ACC112 (cell line): ENCODE measurements around the gene ASCC1.

Experiments used
- H2AFZ ChIP-seq: fragments of 200-600 bp; sonication (generic); one replicate; pipeline ENCODE4 v1.6.0; 2017; ENCODE audit warnings: antibody characterized with exemption, low read length; ENCODE audit not compliant: unreplicated experiment
- H3K27ac ChIP-seq: fragments of 200-600 bp; sonication (generic); 2 replicates; pipeline ENCODE4 v1.5.1; 2014; ENCODE audit warnings: low read depth, mild to moderate bottlenecking, antibody characterized with exemption, low read length, moderate library complexity
- H3K27me3 ChIP-seq: fragments of 200-600 bp; sonication (generic); 2 replicates; pipeline ENCODE4 v1.6.1; 2014; ENCODE audit warnings: mild to moderate bottlenecking, antibody characterized with exemption, low read length, moderate library complexity, mixed read lengths; ENCODE audit not compliant: insufficient read depth
- H3K36me3 ChIP-seq: fragments of 200-600 bp; sonication (generic); 2 replicates; pipeline ENCODE4 v1.6.1; 2016; ENCODE audit warnings: mild to moderate bottlenecking, antibody characterized with exemption, low read length, moderate library complexity, mixed read lengths; ENCODE audit not compliant: insufficient read depth
- H3K4me1 ChIP-seq: fragments of 200-600 bp; sonication (generic); one replicate; pipeline ENCODE4 v1.6.1; 2016; ENCODE audit warnings: low read length, mixed read lengths; ENCODE audit not compliant: insufficient read depth, unreplicated experiment, control insufficient read depth
- H3K4me3 ChIP-seq: fragments of 200-600 bp; sonication (generic); 2 replicates; pipeline ENCODE4 v1.5.1; 2014; ENCODE audit warnings: mild to moderate bottlenecking, low read depth, low read length
- H3K79me2 ChIP-seq: fragments of 200-600 bp; sonication (generic); one replicate; pipeline ENCODE4 v1.6.0; 2016; ENCODE audit warnings: low read length; ENCODE audit not compliant: control insufficient read depth, unreplicated experiment, insufficient read depth

The ASCC1 gene

GRCh38 chr10:72245949-72246525 is 30.0 kb upstream of the ASCC1 start:
- Histone ChIP-seq H3K4me1 (peaks cover 64% of the 10 kb centered on the region), H3K27me3 (no peaks in the 10 kb centered on the region), H3K27ac (peak overlapping the region; percentile 45), H3K79me2 (no peaks in the 10 kb centered on the region), H3K36me3 (no peaks in the 10 kb centered on the region), H2AFZ (no peak overlapping the region), H3K4me3 (no peak overlapping the region)

- H2AFZ ChIP-seq = peak overlapping the region; percentile 89
- H3K27ac ChIP-seq = peak overlapping the region; percentile 96
- H3K4me3 ChIP-seq = peak overlapping the region; percentile 36; the same call in 1 of the 2 replicates
- H3K36me3 ChIP-seq = no peaks in the 10 kb centered on the region
- peaks cover 58% of the 10 kb centered on the region for H3K4me1 ChIP-seq
- no peaks in the 10 kb centered on the region for H3K79me2 ChIP-seq
- no peaks in the 10 kb centered on the region for H3K27me3 ChIP-seq
Measured at GRCh38 chr10:72244573-72245038, 28.5 kb upstream of the ASCC1 start.

GRCh38 chr10:72243822-72244437 is 27.9 kb upstream of the ASCC1 start:
- Histone ChIP-seq H3K27ac (peak overlapping the region; percentile 96), H3K4me1 (peaks cover 54% of the 10 kb centered on the region), H3K36me3 (no peaks in the 10 kb centered on the region), H2AFZ (peak overlapping the region; percentile 89), H3K79me2 (no peaks in the 10 kb centered on the region), H3K4me3 (peak overlapping the region; percentile 36; the same call in 1 of the 2 replicates), H3K27me3 (no peaks in the 10 kb centered on the region)

- Histone ChIP-seq H3K79me2 (no peaks in the 10 kb centered on the region), H2AFZ (no peak overlapping the region), H3K4me1 (peaks cover 41% of the 10 kb centered on the region), H3K27ac (peak overlapping the region; percentile 96), H3K4me3 (no peak overlapping the region), H3K36me3 (no peaks in the 10 kb centered on the region), H3K27me3 (no peaks in the 10 kb centered on the region)
Measured at GRCh38 chr10:72242675-72243074, 26.6 kb upstream of the ASCC1 start.

- no peaks in the 10 kb centered on the region for H3K27me3 ChIP-seq
- no peaks in the 10 kb centered on the region for H3K79me2 ChIP-seq
- no peak overlapping the region for H3K27ac ChIP-seq
- no peaks in the 10 kb centered on the region for H3K36me3 ChIP-seq
- no peak overlapping the region for H3K4me3 ChIP-seq
- H2AFZ ChIP-seq = no peak overlapping the region
- H3K4me1 ChIP-seq = peaks cover 35% of the 10 kb centered on the region
Measured at GRCh38 chr10:72241691-72242252, 25.7 kb upstream of the ASCC1 start.

- H3K36me3 ChIP-seq = no peaks in the 10 kb centered on the region; the same call in 1 of the 2 replicates
- H2AFZ ChIP-seq = no peak overlapping the region
- H3K79me2 ChIP-seq = no peaks in the 10 kb centered on the region
- peaks cover 27% of the 10 kb centered on the region for H3K4me1 ChIP-seq
- H3K4me3 ChIP-seq = no peak overlapping the region
- no peak overlapping the region for H3K27ac ChIP-seq
- H3K27me3 ChIP-seq = no peaks in the 10 kb centered on the region
Measured at GRCh38 chr10:72240371-72240770, 24.3 kb upstream of the ASCC1 start.

GRCh38 chr10:72239409-72239808 is 23.3 kb upstream of the ASCC1 start:
- Histone ChIP-seq H3K4me1 (peaks cover 18% of the 10 kb centered on the region), H3K27me3 (no peaks in the 10 kb centered on the region), H3K27ac (no peak overlapping the region), H3K36me3 (no peaks in the 10 kb centered on the region; the same call in 1 of the 2 replicates), H2AFZ (no peak overlapping the region), H3K79me2 (no peaks in the 10 kb centered on the region), H3K4me3 (no peak overlapping the region)

- H3K27me3 ChIP-seq = no peaks in the 10 kb centered on the region
- H3K36me3 ChIP-seq = peaks cover 1% of the 10 kb centered on the region; the same call in 1 of the 2 replicates
- peaks cover 11% of the 10 kb centered on the region for H3K4me1 ChIP-seq
- no peak overlapping the region for H3K4me3 ChIP-seq
- no peaks in the 10 kb centered on the region for H3K79me2 ChIP-seq
- H3K27ac ChIP-seq = no peak overlapping the region
- no peak overlapping the region for H2AFZ ChIP-seq
Measured at GRCh38 chr10:72238392-72239175, 22.5 kb upstream of the ASCC1 start.

- H3K27ac ChIP-seq = no peak overlapping the region
- no peaks in the 10 kb centered on the region for H3K27me3 ChIP-seq
- no peaks in the 10 kb centered on the region for H3K4me1 ChIP-seq
- H3K4me3 ChIP-seq = no peak overlapping the region
- peaks cover 6% of the 10 kb centered on the region; the same call in 1 of the 2 replicates for H3K36me3 ChIP-seq
- no peaks in the 10 kb centered on the region for H3K79me2 ChIP-seq
- no peak overlapping the region for H2AFZ ChIP-seq
Measured at GRCh38 chr10:72235544-72236279, 19.6 kb upstream of the ASCC1 start.

GRCh38 chr10:72234560-72235095 is 18.6 kb upstream of the ASCC1 start:
- H3K36me3 ChIP-seq = peaks cover 7% of the 10 kb centered on the region; the same call in 1 of the 2 replicates

More at GRCh38 chr10:72234560-72235095, 18.6 kb upstream of the ASCC1 start:
- Histone ChIP-seq H3K79me2 (no peaks in the 10 kb centered on the region), H3K27ac (no peak overlapping the region), H3K4me3 (no peak overlapping the region), H2AFZ (no peak overlapping the region), H3K27me3 (no peaks in the 10 kb centered on the region), H3K4me1 (peaks cover 7% of the 10 kb centered on the region)
